GM23338 (cell line): ENCODE measurements around the gene CD163L1. TPM values are rescaled to one million over a fixed set of nuclear protein-coding genes. Genes with fewer than 3 reads are reported as not detected.

Experiments
- ATAC-seq: fragments of 200-7000 bp; cut with Tn5 transposase; 3 replicates; pipeline ENCODE4 v1.9.1; 2020
- DNase-seq: peaks from one replicate; pipeline ENCODE4 v3.0.0-alpha.2; 2015; ENCODE audit warnings: low spot score
- H2AFZ ChIP-seq: fragments of 200-600 bp; sonication (generic); 2 replicates; pipeline ENCODE4 v1.8.0; 2016; ENCODE audit warnings: antibody characterized with exemption, mild to moderate bottlenecking, moderate library complexity
- H3F3A ChIP-seq: fragments of 200-600 bp; sonication (generic); replicated peaks from 2 replicates; pipeline ENCODE4 v1.8.0; 2017; ENCODE audit warnings: antibody characterized with exemption, mixed run types, low read depth
- H3K27ac ChIP-seq: fragments of 200-600 bp; sonication (generic); 2 replicates; pipeline ENCODE4 v1.6.1; 2016; ENCODE audit warnings: low read depth
- H3K27me3 ChIP-seq: fragments of 200-600 bp; sonication (generic); 2 replicates; pipeline ENCODE4 v1.8.0; 2016; ENCODE audit warnings: mild to moderate bottlenecking, mixed run types, moderate library complexity; ENCODE audit not compliant: insufficient read depth
- H3K36me3 ChIP-seq: fragments of 200-600 bp; sonication (generic); 2 replicates; pipeline ENCODE4 v1.8.0; 2016; ENCODE audit warnings: mild to moderate bottlenecking; ENCODE audit not compliant: insufficient read depth
- H3K4me1 ChIP-seq: fragments of 200-600 bp; sonication (generic); 2 replicates; pipeline ENCODE4 v1.8.0; 2016; ENCODE audit warnings: mild to moderate bottlenecking, moderate library complexity; ENCODE audit not compliant: insufficient read depth
- H3K4me2 ChIP-seq: fragments of 200-600 bp; sonication (generic); 2 replicates; pipeline ENCODE4 v1.7.1; 2017; ENCODE audit warnings: mixed run types
- H3K4me3 ChIP-seq: fragments of 200-600 bp; sonication (generic); 2 replicates; pipeline ENCODE4 v1.6.1; 2016; ENCODE audit warnings: mixed run types
- H3K79me2 ChIP-seq: fragments of 200-600 bp; sonication (generic); replicated peaks from 2 replicates; pipeline ENCODE4 v1.8.0; 2017; ENCODE audit warnings: mild to moderate bottlenecking; ENCODE audit not compliant: insufficient read depth
- H3K9me2 ChIP-seq: fragments of 200-600 bp; sonication (generic); 2 replicates; pipeline ENCODE4 v1.8.0; 2017; ENCODE audit not compliant: insufficient read depth
- H4K20me1 ChIP-seq: fragments of 200-600 bp; sonication (generic); replicated peaks from 2 replicates; pipeline ENCODE4 v1.8.0; 2017; ENCODE audit warnings: mild to moderate bottlenecking; ENCODE audit not compliant: insufficient read depth
- H3K27ac Mint-ChIP-seq: 2 replicates; pipeline ENCODE4 v1.8.0; 2020; ENCODE audit warnings: inconsistent platforms, mild to moderate bottlenecking, moderate library complexity, mixed read lengths
- H3K27me3 Mint-ChIP-seq: 3 replicates; pipeline ENCODE4 v1.8.0; 2022; ENCODE audit warnings: low read depth, mild to moderate bottlenecking, moderate library complexity, mixed read lengths, inconsistent platforms; ENCODE audit not compliant: insufficient read depth, poor library complexity
- H3K36me3 Mint-ChIP-seq: 3 replicates; pipeline ENCODE4 v1.8.0; 2021; ENCODE audit warnings: low read depth, mild to moderate bottlenecking, inconsistent platforms, moderate library complexity, mixed read lengths
- H3K4me1 Mint-ChIP-seq: 3 replicates; pipeline ENCODE4 v1.8.0; 2020; ENCODE audit warnings: mild to moderate bottlenecking, inconsistent platforms, mixed read lengths
- H3K4me3 Mint-ChIP-seq: 3 replicates; pipeline ENCODE4 v1.8.0; 2021; ENCODE audit warnings: moderate library complexity, mild to moderate bottlenecking, inconsistent platforms, mixed read lengths
- H3K9me3 Mint-ChIP-seq: 3 replicates; pipeline ENCODE4 v1.8.0; 2020; ENCODE audit warnings: moderate library complexity, mild to moderate bottlenecking, inconsistent platforms, mixed read lengths
- CREB1 ChIP-seq: fragments of 250-450 bp; sonication (Bioruptor Pico); IDR thresholded peaks from 2 replicates; pipeline ENCODE4 v1.5.0; 2020; ENCODE audit warnings: low read depth, mild to moderate bottlenecking, moderate library complexity
- ETS1 ChIP-seq: IDR thresholded peaks from 2 replicates; pipeline ENCODE4 v1.6.1; 2016; ENCODE audit warnings: antibody characterized with exemption
- EZH2 ChIP-seq: fragments of 200-600 bp; sonication (generic); IDR thresholded peaks from one replicate; pipeline ENCODE4 v1.8.0; 2017; ENCODE audit warnings: antibody characterized with exemption, mild to moderate bottlenecking, low read depth; ENCODE audit not compliant: unreplicated experiment
- EZH2phosphoT487 ChIP-seq: fragments of 200-600 bp; sonication (generic); IDR thresholded peaks from one replicate; pipeline ENCODE4 v1.8.1; 2018; ENCODE audit warnings: antibody characterized with exemption; ENCODE audit not compliant: unreplicated experiment
- JUNB ChIP-seq: IDR thresholded peaks from one replicate; pipeline ENCODE4 v1.6.1; 2016; ENCODE audit warnings: antibody characterized with exemption; ENCODE audit not compliant: unreplicated experiment
- NANOG ChIP-seq: IDR thresholded peaks from 2 replicates; pipeline ENCODE4 v1.6.1; 2016; ENCODE audit warnings: antibody characterized with exemption, borderline replicate concordance
- POLR2AphosphoS5 ChIP-seq: IDR thresholded peaks from 2 replicates; pipeline ENCODE4 v1.6.1; 2016; ENCODE audit warnings: antibody characterized with exemption, low read depth
- STAT1 ChIP-seq: IDR thresholded peaks from one replicate; pipeline ENCODE4 v1.6.1; 2016; ENCODE audit warnings: antibody characterized with exemption; ENCODE audit not compliant: unreplicated experiment
- ZNF114 ChIP-seq: fragments of 250-450 bp; sonication (Bioruptor Pico); IDR thresholded peaks from 2 replicates; pipeline ENCODE4 v1.5.0; 2020; ENCODE audit warnings: mild to moderate bottlenecking, moderate library complexity
- ZNF331 ChIP-seq: fragments of 250-450 bp; sonication (Bioruptor Pico); IDR thresholded peaks from 2 replicates; pipeline ENCODE4 v1.5.0; 2020; ENCODE audit warnings: low read depth, mild to moderate bottlenecking, moderate library complexity
- polyA plus RNA-seq: library from polyadenylated mRNA; unstranded; fragments of >200 nt; fragmentation: Nextera tagmentation; extraction: Ambion mirVana; gene quantifications from 2 replicates; pipeline ENCODE4 v1.2.1, GENCODE V29; 2016
- total RNA-seq: library from RNA; depleted of rRNA; stranded (reverse); fragments of >200 nt; shearing (Covaris generic); gene quantifications from 2 replicates; pipeline ENCODE4 v1.2.3, GENCODE V29; 2014
- TF ChIP-seq, protein P1 (sequence below): IDR thresholded peaks from one replicate; pipeline ENCODE4 v1.6.1; 2018; ENCODE audit warnings: antibody characterized with exemption; ENCODE audit not compliant: unreplicated experiment
- TF ChIP-seq, protein P2 (sequence below), 2 experiments: fragments of 200-600 bp in 1 of 2; sonication (generic) in 1 of 2; conservative IDR thresholded peaks; 2 replicates each; pipeline versions ENCODE4 v1.5.1 to v1.6.1; 2016 to 2017; ENCODE audit warnings: antibody characterized with exemption in 2 of 2, low read depth in 2 of 2, mild to moderate bottlenecking in 2 of 2, moderate library complexity in 1 of 2
- TF ChIP-seq, protein P3 (sequence below): fragments of 250-450 bp; sonication (Bioruptor Pico); IDR thresholded peaks from 2 replicates; pipeline ENCODE4 v1.5.0; 2020; ENCODE audit warnings: mild to moderate bottlenecking, moderate library complexity

The CD163L1 gene
- total and polyA plus RNA-seq, 2 experiments from 2014 or later: 0.14 to 0.36 TPM

- H3F3A ChIP-seq: no peaks in the 10 kb centered on the region
- H3K36me3 ChIP-seq: no peaks in the 10 kb centered on the region
- no peaks in the 10 kb centered on the region for H3K27me3 ChIP-seq
- ATAC-seq (no peak), DNase-seq (no peak)
- Mint-ChIP-seq H3K36me3 (no peaks in the 10 kb centered on the region), H3K4me3 (no peak overlapping the region), H3K27me3 (no peaks in the 10 kb centered on the region), H3K4me1 (no peaks in the 10 kb centered on the region), H3K9me3 (no peaks in the 10 kb centered on the region), H3K27ac (no peak overlapping the region)
- H3K4me3 ChIP-seq: no peak overlapping the region
- no peaks in the 10 kb centered on the region for H3K4me1 ChIP-seq
- no peaks in the 10 kb centered on the region for H3K9me2 ChIP-seq
- no peak overlapping the region for H3K4me2 ChIP-seq
- TF ChIP-seq NANOG: no peak
- no peak for TF ChIP-seq ETS1
- no peak for TF ChIP-seq STAT1
- no peak for TF ChIP-seq ZNF114 (CRISPR knock-in tag)
- no peak for TF ChIP-seq EZH2phosphoT487
- no peak for TF ChIP-seq EZH2
- no peak for TF ChIP-seq CREB1 (CRISPR knock-in tag)
- TF ChIP-seq JUNB: no peak
- TF ChIP-seq ZNF331 (CRISPR knock-in tag): no peak
- TF ChIP-seq, protein P1, sequence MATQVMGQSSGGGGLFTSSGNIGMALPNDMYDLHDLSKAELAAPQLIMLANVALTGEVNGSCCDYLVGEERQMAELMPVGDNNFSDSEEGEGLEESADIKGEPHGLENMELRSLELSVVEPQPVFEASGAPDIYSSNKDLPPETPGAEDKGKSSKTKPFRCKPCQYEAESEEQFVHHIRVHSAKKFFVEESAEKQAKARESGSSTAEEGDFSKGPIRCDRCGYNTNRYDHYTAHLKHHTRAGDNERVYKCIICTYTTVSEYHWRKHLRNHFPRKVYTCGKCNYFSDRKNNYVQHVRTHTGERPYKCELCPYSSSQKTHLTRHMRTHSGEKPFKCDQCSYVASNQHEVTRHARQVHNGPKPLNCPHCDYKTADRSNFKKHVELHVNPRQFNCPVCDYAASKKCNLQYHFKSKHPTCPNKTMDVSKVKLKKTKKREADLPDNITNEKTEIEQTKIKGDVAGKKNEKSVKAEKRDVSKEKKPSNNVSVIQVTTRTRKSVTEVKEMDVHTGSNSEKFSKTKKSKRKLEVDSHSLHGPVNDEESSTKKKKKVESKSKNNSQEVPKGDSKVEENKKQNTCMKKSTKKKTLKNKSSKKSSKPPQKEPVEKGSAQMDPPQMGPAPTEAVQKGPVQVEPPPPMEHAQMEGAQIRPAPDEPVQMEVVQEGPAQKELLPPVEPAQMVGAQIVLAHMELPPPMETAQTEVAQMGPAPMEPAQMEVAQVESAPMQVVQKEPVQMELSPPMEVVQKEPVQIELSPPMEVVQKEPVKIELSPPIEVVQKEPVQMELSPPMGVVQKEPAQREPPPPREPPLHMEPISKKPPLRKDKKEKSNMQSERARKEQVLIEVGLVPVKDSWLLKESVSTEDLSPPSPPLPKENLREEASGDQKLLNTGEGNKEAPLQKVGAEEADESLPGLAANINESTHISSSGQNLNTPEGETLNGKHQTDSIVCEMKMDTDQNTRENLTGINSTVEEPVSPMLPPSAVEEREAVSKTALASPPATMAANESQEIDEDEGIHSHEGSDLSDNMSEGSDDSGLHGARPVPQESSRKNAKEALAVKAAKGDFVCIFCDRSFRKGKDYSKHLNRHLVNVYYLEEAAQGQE: no peak
- TF ChIP-seq, protein P2, sequence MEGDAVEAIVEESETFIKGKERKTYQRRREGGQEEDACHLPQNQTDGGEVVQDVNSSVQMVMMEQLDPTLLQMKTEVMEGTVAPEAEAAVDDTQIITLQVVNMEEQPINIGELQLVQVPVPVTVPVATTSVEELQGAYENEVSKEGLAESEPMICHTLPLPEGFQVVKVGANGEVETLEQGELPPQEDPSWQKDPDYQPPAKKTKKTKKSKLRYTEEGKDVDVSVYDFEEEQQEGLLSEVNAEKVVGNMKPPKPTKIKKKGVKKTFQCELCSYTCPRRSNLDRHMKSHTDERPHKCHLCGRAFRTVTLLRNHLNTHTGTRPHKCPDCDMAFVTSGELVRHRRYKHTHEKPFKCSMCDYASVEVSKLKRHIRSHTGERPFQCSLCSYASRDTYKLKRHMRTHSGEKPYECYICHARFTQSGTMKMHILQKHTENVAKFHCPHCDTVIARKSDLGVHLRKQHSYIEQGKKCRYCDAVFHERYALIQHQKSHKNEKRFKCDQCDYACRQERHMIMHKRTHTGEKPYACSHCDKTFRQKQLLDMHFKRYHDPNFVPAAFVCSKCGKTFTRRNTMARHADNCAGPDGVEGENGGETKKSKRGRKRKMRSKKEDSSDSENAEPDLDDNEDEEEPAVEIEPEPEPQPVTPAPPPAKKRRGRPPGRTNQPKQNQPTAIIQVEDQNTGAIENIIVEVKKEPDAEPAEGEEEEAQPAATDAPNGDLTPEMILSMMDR (conservative IDR thresholded peaks at IDR 0.05; ENCODE audit: low read depth in 2 of 2): no peak
- TF ChIP-seq POLR2AphosphoS5: no peak
- TF ChIP-seq, protein P3, sequence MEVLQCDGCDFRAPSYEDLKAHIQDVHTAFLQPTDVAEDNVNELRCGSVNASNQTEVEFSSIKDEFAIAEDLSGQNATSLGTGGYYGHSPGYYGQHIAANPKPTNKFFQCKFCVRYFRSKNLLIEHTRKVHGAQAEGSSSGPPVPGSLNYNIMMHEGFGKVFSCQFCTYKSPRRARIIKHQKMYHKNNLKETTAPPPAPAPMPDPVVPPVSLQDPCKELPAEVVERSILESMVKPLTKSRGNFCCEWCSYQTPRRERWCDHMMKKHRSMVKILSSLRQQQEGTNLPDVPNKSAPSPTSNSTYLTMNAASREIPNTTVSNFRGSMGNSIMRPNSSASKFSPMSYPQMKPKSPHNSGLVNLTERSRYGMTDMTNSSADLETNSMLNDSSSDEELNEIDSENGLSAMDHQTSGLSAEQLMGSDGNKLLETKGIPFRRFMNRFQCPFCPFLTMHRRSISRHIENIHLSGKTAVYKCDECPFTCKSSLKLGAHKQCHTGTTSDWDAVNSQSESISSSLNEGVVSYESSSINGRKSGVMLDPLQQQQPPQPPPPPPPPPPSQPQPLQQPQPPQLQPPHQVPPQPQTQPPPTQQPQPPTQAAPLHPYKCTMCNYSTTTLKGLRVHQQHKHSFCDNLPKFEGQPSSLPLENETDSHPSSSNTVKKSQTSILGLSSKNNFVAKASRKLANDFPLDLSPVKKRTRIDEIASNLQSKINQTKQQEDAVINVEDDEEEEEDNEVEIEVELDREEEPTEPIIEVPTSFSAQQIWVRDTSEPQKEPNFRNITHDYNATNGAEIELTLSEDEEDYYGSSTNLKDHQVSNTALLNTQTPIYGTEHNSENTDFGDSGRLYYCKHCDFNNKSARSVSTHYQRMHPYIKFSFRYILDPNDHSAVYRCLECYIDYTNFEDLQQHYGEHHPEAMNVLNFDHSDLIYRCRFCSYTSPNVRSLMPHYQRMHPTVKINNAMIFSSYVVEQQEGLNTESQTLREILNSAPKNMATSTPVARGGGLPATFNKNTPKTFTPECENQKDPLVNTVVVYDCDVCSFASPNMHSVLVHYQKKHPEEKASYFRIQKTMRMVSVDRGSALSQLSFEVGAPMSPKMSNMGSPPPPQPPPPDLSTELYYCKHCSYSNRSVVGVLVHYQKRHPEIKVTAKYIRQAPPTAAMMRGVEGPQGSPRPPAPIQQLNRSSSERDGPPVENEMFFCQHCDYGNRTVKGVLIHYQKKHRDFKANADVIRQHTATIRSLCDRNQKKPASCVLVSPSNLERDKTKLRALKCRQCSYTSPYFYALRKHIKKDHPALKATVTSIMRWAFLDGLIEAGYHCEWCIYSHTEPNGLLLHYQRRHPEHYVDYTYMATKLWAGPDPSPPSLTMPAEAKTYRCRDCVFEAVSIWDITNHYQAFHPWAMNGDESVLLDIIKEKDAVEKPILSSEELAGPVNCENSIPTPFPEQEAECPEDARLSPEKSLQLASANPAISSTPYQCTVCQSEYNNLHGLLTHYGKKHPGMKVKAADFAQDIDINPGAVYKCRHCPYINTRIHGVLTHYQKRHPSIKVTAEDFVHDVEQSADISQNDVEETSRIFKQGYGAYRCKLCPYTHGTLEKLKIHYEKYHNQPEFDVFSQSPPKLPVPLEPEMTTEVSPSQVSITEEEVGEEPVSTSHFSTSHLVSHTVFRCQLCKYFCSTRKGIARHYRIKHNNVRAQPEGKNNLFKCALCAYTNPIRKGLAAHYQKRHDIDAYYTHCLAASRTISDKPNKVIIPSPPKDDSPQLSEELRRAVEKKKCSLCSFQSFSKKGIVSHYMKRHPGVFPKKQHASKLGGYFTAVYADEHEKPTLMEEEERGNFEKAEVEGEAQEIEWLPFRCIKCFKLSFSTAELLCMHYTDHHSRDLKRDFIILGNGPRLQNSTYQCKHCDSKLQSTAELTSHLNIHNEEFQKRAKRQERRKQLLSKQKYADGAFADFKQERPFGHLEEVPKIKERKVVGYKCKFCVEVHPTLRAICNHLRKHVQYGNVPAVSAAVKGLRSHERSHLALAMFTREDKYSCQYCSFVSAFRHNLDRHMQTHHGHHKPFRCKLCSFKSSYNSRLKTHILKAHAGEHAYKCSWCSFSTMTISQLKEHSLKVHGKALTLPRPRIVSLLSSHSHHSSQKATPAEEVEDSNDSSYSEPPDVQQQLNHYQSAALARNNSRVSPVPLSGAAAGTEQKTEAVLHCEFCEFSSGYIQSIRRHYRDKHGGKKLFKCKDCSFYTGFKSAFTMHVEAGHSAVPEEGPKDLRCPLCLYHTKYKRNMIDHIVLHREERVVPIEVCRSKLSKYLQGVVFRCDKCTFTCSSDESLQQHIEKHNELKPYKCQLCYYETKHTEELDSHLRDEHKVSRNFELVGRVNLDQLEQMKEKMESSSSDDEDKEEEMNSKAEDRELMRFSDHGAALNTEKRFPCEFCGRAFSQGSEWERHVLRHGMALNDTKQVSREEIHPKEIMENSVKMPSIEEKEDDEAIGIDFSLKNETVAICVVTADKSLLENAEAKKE (CRISPR knock-in tag): no peak
- H4K20me1 ChIP-seq: no peaks in the 10 kb centered on the region
- no peaks in the 10 kb centered on the region for H3K79me2 ChIP-seq
- no peak overlapping the region for H2AFZ ChIP-seq
- no peak overlapping the region for H3K27ac ChIP-seq
These were observed 39.7 kb downstream of the CD163L1 start for GRCh38 chr12:7404275-7404674.
